GM12801 (cell line): ENCODE measurements around the gene CTNNA3.

Source experiments
- CTCF ChIP-seq: IDR thresholded peaks from one replicate; pipeline ENCODE4 v1.5.1; 2011; ENCODE audit warnings: control low read depth; ENCODE audit not compliant: insufficient read length; ENCODE audit errors: extremely low read depth

Gene CTNNA3

GRCh38 chr10:66180581-66181318, 1515.2 kb downstream of the CTNNA3 start:
- TF ChIP-seq CTCF = no peak

- TF ChIP-seq CTCF = no peak
Measured at GRCh38 chr10:66180021-66180420, 1516.0 kb downstream of the CTNNA3 start.

- TF ChIP-seq CTCF = no peak
Measured at GRCh38 chr10:66176772-66177171, 1519.2 kb downstream of the CTNNA3 start.

GRCh38 chr10:66167816-66168215, 1528.2 kb downstream of the CTNNA3 start:
- no peak for TF ChIP-seq CTCF

- TF ChIP-seq CTCF = no peak
Measured at GRCh38 chr10:66162560-66163143, 1533.3 kb downstream of the CTNNA3 start.

GRCh38 chr10:66151346-66151745, 1544.6 kb downstream of the CTNNA3 start:
- no peak for TF ChIP-seq CTCF

GRCh38 chr10:66148312-66148711, 1547.7 kb downstream of the CTNNA3 start:
- TF ChIP-seq CTCF = no peak
